ENCODE results near the gene KCNIP4.

DNA sequence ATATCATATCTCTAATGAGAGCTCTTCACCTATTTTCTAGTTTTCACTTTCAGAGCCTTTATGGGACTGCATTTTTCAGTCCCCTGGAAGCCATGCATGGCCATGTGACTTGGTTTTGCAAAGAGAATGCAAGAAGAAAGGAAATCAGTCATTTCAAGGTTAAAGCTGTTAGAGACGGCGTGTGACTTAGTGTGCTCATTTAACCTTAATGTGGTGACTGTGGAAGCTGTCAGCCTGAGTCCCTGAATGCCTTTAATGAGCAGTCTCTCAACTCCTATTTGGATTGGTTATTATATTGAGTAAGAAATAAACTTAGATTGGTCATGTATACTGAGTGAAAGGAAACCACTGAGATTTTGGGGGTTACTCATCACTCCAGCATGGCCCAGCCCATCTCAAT lies 212.7 kb downstream of the KCNIP4 start:
- TF ChIP-seq, protein P1, sequence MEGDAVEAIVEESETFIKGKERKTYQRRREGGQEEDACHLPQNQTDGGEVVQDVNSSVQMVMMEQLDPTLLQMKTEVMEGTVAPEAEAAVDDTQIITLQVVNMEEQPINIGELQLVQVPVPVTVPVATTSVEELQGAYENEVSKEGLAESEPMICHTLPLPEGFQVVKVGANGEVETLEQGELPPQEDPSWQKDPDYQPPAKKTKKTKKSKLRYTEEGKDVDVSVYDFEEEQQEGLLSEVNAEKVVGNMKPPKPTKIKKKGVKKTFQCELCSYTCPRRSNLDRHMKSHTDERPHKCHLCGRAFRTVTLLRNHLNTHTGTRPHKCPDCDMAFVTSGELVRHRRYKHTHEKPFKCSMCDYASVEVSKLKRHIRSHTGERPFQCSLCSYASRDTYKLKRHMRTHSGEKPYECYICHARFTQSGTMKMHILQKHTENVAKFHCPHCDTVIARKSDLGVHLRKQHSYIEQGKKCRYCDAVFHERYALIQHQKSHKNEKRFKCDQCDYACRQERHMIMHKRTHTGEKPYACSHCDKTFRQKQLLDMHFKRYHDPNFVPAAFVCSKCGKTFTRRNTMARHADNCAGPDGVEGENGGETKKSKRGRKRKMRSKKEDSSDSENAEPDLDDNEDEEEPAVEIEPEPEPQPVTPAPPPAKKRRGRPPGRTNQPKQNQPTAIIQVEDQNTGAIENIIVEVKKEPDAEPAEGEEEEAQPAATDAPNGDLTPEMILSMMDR (IDR thresholded peaks at IDR 0.05), result no peak
- no peak for TF ChIP-seq POLR2A (IDR thresholded peaks at IDR 0.05)
